GM19035 (cell line): ENCODE data around the gene SPINK13.
"Not testable (repeated sequence)": the region's sequence is repeated elsewhere in the genome, so short reads cannot be mapped to it uniquely, and the experiment has no call there.

ENCODE experiments used
- ATAC-seq: cut with Tn5 transposase; IDR thresholded peaks from one replicate; pipeline ENCODE4 v1.9.1; 2021; ENCODE audit not compliant: unreplicated experiment

Gene SPINK13

DNA sequence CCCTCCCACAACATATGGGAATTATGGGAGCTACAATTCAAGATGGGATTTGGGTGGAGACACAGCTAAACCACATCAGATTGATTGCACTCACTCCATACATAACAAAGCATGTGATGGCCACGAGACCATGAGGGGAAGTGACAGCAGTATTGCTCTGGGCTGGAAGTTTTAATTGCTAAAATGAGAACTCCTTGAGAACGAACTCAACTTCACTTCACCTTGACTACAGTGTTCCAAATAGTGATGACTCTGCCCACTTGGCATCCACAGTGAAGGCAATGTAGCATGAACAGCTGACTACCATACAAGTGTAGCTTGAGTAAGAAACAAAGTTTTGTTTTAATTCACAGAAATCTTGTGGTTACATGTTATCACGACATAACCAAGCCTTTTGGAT is 42.9 kb downstream of the SPINK13 start:
- ATAC-seq, result no peak

DNA sequence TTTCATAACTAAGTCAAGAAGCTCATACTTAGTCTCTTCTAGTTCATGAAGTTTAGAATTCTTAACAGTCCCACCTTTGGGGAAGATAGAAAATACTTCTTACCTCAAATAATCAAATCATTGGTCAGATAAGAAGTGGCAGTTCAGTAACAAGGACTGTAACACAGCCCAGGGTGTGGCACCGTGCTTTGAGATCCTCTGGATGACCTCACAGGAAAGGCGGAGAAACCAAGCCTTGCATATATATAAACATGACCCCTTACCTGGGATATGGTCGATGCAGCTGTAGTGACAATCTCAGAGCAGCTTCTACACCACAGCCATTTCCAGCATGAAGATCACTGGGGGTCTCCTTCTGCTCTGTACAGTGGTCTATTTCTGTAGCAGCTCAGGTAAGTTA is 43.6 kb downstream of the SPINK13 start, which contains the start of gene SPINK7:
TSS of gene SPINK7 (plus strand) at position 271 of the 400 bp plus-strand sequence. CDS start at position 332, 61 bp downstream.
- ATAC-seq, result no peak

DNA sequence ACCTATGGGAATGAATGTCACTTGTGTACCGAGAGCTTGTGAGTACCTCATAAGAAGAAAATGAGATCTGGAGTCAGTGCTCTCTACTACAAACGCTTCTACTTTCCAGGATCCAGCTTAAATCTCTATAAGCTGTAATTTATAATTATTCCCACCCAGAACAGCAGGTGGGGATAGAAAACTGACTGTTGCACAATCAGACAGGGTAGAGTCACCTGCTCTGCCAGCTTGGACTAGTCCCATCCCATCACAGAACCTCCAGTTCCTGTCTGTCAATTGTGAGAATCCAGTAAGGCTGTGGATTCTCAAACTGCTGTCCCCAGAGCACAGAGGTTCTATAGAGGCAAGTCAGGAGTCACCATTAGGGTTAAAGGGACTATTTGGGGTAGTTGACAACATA is 45.6 kb downstream of the SPINK13 start:
- no peak for ATAC-seq

DNA sequence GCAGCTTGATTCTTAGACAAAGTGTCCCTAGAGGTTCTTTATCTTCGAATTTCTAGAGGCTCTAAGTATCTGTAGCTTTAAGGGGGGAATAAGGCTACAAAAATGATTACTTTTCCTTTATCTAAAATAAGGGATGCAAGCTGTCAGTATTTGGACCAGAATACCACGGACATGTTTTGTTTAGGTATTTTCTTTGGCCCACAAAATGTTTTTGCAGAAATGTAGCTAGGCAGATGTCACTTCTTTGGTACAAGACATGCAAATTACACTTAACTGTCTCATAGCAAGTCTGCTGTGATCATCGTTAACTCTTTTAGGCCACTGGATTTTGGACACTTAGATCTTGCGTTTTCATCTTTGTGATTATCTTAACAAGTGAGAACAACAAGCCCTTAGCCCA is 46.1 kb downstream of the SPINK13 start:
- no peak for ATAC-seq

DNA sequence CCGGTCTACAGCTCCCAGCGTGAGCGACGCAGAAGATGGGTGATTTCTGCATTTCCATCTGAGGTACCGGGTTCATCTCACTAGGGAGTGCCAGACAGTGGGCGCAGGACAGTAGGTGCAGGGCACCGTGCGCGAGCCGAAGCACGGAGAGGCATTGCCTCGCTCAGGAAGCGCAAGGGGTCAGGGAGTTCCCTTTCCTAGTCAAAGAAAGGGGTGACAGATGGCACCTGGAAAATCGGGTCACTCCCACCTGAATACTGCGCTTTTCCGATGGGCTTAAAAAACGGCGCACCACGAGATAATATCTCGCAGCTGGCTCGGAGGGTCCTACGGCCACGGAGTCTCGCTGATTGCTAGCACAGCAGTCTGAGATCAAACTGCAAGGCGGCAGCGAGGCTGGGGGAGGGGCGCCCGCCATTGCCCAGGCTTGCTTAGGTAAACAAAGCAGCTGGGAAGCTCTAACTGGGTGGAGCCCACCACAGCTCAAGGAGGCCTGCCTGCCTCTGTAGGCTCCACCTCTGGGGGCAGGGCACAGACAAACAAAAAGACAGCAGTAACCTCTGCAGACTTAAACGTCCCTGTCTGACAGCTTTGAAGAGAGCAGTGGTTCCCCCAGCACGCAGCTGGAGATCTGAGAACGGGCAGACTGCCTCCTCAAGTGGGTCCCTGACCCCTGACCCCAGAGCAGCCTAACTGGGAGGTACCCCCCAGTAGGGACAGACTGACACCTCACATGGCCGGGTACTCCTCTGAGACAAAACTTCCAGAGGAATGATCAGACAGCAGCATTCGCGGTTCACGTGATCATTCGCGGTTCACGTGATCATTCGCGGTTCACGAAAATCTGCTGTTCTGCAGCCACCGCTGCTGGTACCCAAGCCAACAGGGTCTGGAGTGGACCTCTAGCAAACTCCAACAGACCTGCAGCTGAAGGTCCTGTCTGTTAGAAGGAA is 51.7 kb downstream of the SPINK13 start:
- ATAC-seq, result not testable (repeated sequence)

DNA sequence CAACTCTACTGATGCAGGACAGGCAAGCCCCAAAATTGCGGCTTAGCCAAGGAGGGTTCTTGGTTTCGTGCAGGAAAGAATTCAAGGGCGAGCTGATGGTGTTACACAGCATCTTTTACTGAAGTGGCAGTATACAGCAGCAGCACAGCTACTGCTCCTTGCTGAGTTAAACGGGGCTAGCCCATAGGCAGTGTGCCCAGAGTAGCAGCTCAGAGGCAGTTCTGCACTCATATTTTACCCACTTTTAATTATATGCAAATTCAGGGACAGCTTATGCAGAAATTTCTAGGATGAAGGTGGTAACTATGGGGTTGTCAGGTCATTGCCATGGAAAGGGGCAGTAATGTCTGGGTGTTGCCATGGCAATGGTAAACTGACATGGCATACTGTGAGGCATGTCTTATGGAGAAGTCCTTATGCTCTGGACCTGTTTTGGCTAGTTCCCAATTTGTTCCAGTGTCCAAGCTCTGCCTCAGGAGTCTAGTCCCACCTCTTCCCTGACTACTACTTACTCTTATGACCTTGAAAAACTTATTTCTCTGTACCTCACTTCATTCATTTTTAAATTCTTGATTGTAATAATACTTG is 64.8 kb downstream of the SPINK13 start:
- ATAC-seq, result no peak

DNA sequence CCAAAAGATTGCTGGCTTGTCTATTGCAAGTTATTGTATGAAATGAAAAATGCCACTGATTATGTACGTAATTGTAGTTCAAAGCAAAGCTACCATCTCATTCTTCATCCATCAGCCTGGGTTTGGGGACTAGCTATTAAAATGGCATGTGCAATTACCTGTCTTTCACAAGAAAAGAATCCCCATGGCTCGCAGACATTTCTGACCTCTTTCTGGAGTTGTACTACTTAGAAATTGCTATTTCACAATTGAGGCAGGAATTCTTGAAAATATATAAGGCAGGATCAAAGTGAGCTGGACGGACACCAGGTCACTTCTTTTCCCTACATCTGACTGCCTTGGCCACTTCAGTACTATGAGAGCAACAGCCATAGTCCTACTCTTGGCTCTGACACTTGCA is 66.7 kb downstream of the SPINK13 start, which contains the start of gene SPINK9:
TSS of gene SPINK9 (plus strand) at position 301 of the 400 bp plus-strand sequence. CDS start at position 356, 55 bp downstream.
- ATAC-seq, result no peak
